ENCODE results near the gene CCDC102A. TPM values are rescaled to one million over a fixed set of nuclear protein-coding genes. Genes with fewer than 3 reads are reported as not detected.

Gene CCDC102A
- total and polyA plus RNA-seq, 2 of the 13 experiments (the other 11 are each of a cell fraction or from before 2014, with no cell fraction given) = 2.1 to 2.8 TPM

- TF ChIP-seq EP300 (IDR thresholded peaks at IDR 0.05; ENCODE audit: low read depth in 2 of 2, low read length in 2 of 2) (no peak), EP300 (CRISPR knock-in tag; IDR thresholded peaks at IDR 0.05; ENCODE audit: borderline replicate concordance) (no peak), MAFF (IDR thresholded peaks at IDR 0.05; ENCODE audit: low read depth, low read length) (no peak), GATAD1 (CRISPR knock-in tag; IDR thresholded peaks at IDR 0.05) (no peak)
Measured at GRCh38 chr16:57563761-57564160, 27.4 kb upstream of the CCDC102A start (continued).

DNA sequence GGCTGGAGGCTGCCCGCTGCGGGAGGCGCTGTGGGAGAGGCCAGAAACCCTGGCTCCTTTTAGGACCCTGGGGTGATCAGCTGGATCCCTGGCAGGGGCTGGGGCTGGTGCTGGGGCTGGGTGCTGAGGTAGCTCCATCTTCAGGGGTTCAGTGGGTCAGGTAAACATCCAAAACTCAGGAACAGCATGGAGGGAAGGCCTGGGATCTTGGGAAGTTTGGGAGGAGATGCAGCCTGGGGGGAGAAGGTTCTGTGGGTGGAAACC lies 27.0 kb upstream of the CCDC102A start:
- Histone ChIP-seq H3K4me3 (replicated peaks in 1 of 3; ENCODE audit: insufficient read depth in 1 of 3, low read depth in 2 of 3, low read length in 3 of 3) (no peak overlapping the region), H3K27ac (ENCODE audit: extremely low read length, insufficient read depth, low read length) (no peak overlapping the region), H3K79me2 (ENCODE audit: insufficient read depth, low read length) (no peaks in the 10 kb centered on the region), H3K27me3 (ENCODE audit: control insufficient read depth in 1 of 2, insufficient read depth in 2 of 2, low read length in 2 of 2) (peaks cover 4 to 14% of the 10 kb centered on the region in 2 experiments; a peak in 3 of 5 replicates), H3K9ac (ENCODE audit: insufficient read depth, low read depth, low read length) (no peak overlapping the region), H4K20me1 (ENCODE audit: insufficient read depth, low read length) (no peaks in the 10 kb centered on the region), H2AFZ (ENCODE audit: low read length) (no peak overlapping the region), H3K4me2 (ENCODE audit: low read depth, low read length) (peak overlapping the region; percentile 25; the same call in 1 of the 2 replicates), H3K36me3 (replicated peaks in 1 of 2; ENCODE audit: control insufficient read depth in 1 of 2, insufficient read depth in 2 of 2, low read length in 2 of 2) (no peaks in the 10 kb centered on the region), H3K4me1 (ENCODE audit: insufficient read depth, low read length) (peaks cover 10% of the 10 kb centered on the region), H3K9me3 (ENCODE audit: low read length) (no peaks in the 10 kb centered on the region)
- TF ChIP-seq KAT7 (CRISPR knock-in tag; IDR thresholded peaks at IDR 0.05; ENCODE audit: borderline replicate concordance) (no peak), ZNF460 (CRISPR knock-in tag; IDR thresholded peaks at IDR 0.05; ENCODE audit: borderline replicate concordance) (peak; percentile 40; the same call in 1 of the 2 replicates)
- ChIA-PET POLR2A (no interaction called here), CTCF (ENCODE audit: low intra/inter-chr PET ratio, low total read pairs) (no interaction called here)
- intact Hi-C loops (cut with micrococcal nuclease; ENCODE audit: unreplicated experiment) (no loop called here), in situ Hi-C loops (cut with HindIII; ENCODE audit: extremely low pct_ligation_motif_present, low pct_unique_long_range_greater_than_20kb) (no loop called here)
- ATAC-seq = 0 out of 3 replicates have a peak, but pooled peaks have one; percentile 8
- 12% methylated on average over 3 of the region's 3 CpGs for WGBS (ENCODE audit: low lambda C conversion rate)
- no TSS peak for BruUV-seq (replicated peaks)
- no peak for DNase-seq (ENCODE audit: low spot score)
- FAIRE-seq = no peak

DNA sequence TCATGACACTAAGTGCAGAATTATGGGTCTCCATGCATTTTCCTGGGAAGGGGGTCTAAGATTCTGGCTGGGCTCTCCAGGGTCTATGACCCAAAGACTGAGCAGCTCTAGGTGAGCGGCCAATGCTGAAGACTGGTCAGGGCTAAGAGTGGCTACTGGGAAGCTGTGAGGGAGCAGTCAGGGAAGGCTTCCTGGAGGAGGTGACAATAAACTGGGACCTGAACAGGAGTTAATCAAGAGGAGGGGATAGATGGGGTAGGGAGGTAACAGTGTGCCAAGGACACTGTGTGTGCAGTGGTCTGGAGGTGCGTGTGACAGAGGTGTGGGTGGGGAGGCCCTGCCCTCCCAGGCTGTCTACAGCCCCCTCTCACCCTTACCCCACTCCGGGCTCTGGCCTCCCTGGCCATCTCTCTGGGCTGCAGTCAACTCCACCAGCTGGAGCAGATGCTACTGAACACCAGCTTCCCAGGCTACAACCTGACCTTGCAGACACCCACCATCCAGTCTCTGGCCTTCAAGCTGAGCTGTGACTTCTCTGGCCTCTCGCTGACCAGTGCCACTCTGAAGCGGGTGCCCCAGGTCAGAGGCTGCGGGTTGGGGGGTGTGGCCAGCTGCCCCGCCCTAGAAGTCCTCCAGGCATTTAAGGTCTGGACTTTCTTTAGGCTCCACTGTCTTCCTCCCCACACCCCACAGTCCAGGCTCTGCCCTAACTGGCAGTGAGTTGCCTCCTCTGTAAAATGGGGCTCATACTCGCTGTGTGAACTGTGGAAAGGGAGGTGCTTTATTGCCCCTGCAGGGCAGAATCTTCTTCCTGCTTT lies 26.5 kb upstream of the CCDC102A start:
- ChIA-PET CTCF (ENCODE audit: low intra/inter-chr PET ratio, low total read pairs) (no interaction called here), POLR2A (no interaction called here)
- Histone ChIP-seq H3K9me3 (ENCODE audit: low read length) (no peaks in the 10 kb centered on the region), H3K9ac (ENCODE audit: insufficient read depth, low read depth, low read length) (no peak overlapping the region), H3K27me3 (ENCODE audit: control insufficient read depth in 1 of 2, insufficient read depth in 2 of 2, low read length in 2 of 2) (peaks cover 4 to 18% of the 10 kb centered on the region in 2 experiments; a peak in 3 of 5 replicates), H3K27ac (ENCODE audit: extremely low read length, insufficient read depth, low read length) (no peak overlapping the region), H2AFZ (ENCODE audit: low read length) (no peak overlapping the region), H3K4me1 (ENCODE audit: insufficient read depth, low read length) (peaks cover 10% of the 10 kb centered on the region), H4K20me1 (ENCODE audit: insufficient read depth, low read length) (no peaks in the 10 kb centered on the region), H3K4me3 (replicated peaks in 1 of 3; ENCODE audit: insufficient read depth in 1 of 3, low read depth in 2 of 3, low read length in 3 of 3) (no peak overlapping the region), H3K79me2 (ENCODE audit: insufficient read depth, low read length) (no peaks in the 10 kb centered on the region), H3K4me2 (ENCODE audit: low read depth, low read length) (peak overlapping the region; percentile 25), H3K36me3 (replicated peaks in 1 of 2; ENCODE audit: control insufficient read depth in 1 of 2, insufficient read depth in 2 of 2, low read length in 2 of 2) (no peaks in the 10 kb centered on the region)
- DNase-seq (ENCODE audit: low spot score) = no peak
- ATAC-seq = peak; percentile 19; the same call in 1 of the 3 replicates
- BruUV-seq (replicated peaks) = no TSS peak
- FAIRE-seq = no peak
- intact Hi-C loops (cut with micrococcal nuclease; ENCODE audit: unreplicated experiment) = no loop called here
- WGBS (ENCODE audit: low lambda C conversion rate) = 34% methylated on average over 7 of the region's 8 CpGs
- in situ Hi-C loops (cut with HindIII; ENCODE audit: extremely low pct_ligation_motif_present, low pct_unique_long_range_greater_than_20kb) = no loop called here
- TF ChIP-seq, protein P1, sequence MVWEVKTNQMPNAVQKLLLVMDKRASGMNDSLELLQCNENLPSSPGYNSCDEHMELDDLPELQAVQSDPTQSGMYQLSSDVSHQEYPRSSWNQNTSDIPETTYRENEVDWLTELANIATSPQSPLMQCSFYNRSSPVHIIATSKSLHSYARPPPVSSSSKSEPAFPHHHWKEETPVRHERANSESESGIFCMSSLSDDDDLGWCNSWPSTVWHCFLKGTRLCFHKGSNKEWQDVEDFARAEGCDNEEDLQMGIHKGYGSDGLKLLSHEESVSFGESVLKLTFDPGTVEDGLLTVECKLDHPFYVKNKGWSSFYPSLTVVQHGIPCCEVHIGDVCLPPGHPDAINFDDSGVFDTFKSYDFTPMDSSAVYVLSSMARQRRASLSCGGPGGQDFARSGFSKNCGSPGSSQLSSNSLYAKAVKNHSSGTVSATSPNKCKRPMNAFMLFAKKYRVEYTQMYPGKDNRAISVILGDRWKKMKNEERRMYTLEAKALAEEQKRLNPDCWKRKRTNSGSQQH (CRISPR knock-in tag; IDR thresholded peaks at IDR 0.05; ENCODE audit: low read depth) = no peak
- TF ChIP-seq ZFP36 (IDR thresholded peaks at IDR 0.05; ENCODE audit: borderline replicate concordance, low read depth, low read length, partially characterized antibody) = peak; percentile 87
- TF ChIP-seq, protein P2, sequence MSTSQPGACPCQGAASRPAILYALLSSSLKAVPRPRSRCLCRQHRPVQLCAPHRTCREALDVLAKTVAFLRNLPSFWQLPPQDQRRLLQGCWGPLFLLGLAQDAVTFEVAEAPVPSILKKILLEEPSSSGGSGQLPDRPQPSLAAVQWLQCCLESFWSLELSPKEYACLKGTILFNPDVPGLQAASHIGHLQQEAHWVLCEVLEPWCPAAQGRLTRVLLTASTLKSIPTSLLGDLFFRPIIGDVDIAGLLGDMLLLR (CRISPR knock-in tag; IDR thresholded peaks at IDR 0.05) = no peak
- no peak for TF ChIP-seq GLI4 (CRISPR knock-in tag; IDR thresholded peaks at IDR 0.05; ENCODE audit: borderline replicate concordance)
- TF ChIP-seq PITX1 (CRISPR knock-in tag; IDR thresholded peaks at IDR 0.05) = 0 out of 2 replicates have a peak, but pooled peaks have one; percentile 16
- TF ChIP-seq, protein P3, sequence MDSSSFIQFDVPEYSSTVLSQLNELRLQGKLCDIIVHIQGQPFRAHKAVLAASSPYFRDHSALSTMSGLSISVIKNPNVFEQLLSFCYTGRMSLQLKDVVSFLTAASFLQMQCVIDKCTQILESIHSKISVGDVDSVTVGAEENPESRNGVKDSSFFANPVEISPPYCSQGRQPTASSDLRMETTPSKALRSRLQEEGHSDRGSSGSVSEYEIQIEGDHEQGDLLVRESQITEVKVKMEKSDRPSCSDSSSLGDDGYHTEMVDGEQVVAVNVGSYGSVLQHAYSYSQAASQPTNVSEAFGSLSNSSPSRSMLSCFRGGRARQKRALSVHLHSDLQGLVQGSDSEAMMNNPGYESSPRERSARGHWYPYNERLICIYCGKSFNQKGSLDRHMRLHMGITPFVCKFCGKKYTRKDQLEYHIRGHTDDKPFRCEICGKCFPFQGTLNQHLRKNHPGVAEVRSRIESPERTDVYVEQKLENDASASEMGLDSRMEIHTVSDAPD (CRISPR knock-in tag; IDR thresholded peaks at IDR 0.05) = no peak
- TF ChIP-seq NBN (conservative IDR thresholded peaks at IDR 0.05) = no peak

Data from HepG2 (cell line).